NCI-H2227 (cell line): ENCODE data around the gene SLC35E4.
"Not testable (repeated sequence)": the region's sequence is repeated elsewhere in the genome, so short reads cannot be mapped to it uniquely, and the experiment has no call there.

Experiments used
- DNase-seq: peaks from one replicate; lab custom pipeline; 2025; ENCODE audit not compliant: unreplicated experiment; lab: John Stamatoyannopoulos, UW

SLC35E4 gene

DNA sequence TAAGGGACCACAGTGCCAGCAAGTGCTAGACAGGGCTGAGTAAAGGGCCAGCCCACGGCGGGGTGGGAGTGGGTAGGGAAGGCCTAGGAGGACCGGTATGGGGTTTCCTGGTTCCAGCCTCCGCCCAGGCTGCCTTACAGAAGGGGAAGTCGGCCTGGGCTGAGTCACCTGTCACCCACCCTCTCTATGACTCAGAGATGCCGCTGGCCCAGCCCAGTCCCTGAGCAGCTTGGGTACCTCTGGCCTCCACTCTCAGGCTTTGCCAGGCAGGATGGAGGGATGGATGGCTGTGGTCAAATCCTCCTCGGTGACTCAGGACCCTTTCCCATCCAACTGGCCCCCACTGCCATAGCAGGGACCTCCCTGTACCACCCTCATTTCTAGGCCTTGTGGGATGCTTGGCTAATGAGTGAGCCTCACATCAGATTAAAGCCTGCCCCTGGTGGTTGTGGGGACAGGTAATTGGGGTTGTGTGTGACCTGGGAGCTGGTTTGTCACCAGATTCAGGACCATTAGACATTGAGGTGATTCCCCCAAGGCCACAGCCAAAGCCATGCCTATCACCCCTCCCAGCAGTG lies 13.9 kb downstream of the SLC35E4 start:
- no peak for DNase-seq

DNA sequence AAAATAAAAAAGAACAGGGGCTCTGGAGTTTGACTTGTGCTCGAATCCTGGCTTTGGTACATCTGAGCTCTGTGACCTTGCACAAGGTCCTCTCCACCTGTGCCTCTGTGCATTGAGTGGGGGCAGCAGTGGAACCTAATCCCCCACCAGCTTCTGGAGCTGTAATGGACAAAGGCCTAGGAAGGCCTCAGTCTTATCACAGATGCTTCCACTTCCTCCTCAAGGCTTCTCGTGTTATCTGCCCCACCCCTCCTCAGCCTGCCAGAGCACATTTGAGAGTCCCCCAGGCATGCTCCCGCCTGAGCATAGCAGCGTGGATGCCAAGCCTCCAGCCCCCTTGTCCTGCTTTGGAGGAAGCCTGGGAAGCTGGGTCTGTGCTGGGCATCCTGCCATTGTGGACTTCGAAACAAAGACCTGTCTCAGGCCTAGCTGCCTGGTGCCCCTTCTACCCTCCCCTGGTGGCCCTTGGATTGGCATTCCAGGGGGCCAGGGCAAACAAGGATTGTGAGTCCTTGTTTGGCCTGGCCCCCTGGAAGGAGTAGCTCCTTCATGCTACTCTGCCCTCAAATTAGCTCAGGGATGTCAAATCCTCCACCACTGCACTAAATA lies 15.0 kb downstream of the SLC35E4 start:
- DNase-seq: no peak

DNA sequence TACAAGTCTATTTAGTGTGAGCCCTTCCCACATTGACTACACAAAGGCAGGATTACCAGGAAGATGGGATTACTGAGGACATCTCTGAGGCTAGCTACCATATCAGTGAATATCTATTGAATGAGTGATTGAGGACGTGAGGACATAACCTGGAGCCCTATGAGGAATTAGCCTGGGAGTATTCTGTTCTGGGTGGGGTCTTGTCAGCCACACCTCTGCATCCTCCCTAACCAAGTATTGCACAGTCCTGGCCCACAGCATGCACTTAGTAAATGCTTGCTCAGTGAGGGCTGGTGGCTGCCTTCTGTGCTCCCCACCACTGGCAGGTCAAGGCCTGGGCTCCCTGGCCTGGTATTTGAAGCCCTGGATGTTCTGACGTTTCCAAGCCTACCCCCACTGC lies 17.3 kb downstream of the SLC35E4 start:
- no peak for DNase-seq

DNA sequence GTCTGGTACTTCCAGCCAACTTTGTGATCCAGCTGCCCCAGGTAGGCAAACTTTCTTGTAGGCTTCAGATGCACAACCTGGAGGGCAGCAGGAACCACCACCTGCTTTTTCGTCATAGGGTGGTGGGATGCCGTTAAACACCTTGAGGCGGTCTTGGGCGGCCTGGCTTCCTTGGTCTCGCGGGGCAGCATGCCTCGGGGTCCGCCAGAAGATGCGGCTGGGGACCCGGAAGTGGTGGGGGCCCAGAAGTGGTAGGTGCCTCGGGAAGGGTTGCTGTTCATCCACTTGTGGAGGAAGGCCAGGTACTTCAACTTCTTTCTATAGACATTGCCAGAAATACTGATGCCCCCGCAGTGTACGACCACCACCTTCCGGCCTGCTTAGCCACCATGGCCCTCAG lies 18.8 kb downstream of the SLC35E4 start:
- DNase-seq: no peak

DNA sequence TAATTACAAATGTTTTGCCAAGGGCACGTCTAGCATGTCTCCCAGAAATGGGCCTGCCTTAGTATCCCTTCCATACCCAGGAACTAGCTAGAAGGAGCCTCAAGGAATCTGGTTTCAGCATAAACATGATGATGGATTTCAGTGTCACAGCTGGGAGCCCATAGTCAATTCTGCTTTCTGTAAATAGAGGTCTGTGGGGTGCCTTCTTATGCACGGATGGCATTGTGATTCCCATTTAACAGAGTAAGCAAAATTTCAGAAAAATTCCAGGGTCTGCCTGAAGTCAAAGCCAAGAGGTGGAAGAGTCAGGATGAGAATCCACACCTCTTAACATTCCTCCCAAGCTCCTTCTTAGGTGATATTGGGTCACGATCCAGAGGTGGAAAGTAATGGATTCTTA lies 20.0 kb downstream of the SLC35E4 start:
- no peak for DNase-seq

DNA sequence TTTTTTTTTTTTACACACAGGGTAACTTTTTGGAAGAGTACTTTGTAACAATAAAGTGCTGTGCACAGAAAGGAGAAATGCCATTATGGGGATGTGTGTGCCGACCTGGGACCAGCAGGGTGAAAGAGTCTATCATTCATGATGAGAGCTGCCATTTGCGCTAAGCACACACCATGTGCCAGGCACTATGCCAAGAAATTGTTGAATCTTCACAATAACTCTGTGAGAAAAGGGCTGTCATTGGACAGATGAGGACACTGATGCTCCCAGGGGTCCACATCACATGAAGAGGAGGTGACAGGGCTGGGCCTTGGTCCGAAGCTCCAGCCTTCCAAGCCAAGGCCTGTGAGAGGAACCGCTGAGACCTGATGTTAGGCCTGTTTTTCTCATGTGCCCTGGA lies 26.5 kb downstream of the SLC35E4 start:
- peak; percentile 20 for DNase-seq

DNA sequence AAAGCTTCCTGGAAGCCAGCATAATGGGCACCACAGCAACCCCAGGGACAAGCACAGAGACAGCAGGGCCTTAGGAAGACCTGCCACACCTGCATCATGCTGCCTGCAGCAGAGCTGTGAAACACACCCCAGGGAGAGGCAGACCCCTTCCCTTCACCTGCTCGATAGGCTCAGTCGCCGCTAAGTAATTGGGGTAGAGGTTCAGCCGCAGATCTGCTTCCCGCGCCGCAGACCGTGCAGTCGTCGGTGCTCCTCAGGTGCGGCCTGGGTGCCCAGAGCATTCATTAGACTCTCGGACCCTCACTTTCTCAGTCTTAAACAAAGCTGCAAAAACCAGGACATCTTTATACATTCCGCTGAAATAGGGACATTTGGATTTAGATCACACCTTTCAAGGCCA lies 29.2 kb downstream of the SLC35E4 start:
- no peak for DNase-seq

DNA sequence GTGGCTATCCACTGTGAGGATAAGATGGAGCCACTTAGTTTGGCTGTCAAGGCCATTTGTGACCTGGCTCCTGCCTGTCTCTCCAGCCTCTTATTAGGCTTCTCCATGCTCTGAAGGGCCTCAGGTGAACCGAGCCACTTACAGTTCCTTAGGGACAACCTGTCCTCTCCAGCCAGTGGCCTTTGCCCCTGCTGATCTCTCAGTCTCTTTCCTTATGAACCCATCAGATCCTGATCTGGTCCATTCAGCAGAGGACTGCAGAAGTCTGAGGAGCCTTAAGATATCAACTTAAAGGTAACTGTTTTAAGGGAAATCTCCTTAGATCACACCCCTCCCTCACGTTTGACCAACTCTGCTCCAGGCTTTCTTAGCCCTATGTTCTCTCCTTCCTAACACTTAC lies 29.7 kb downstream of the SLC35E4 start:
- DNase-seq: no peak

DNA sequence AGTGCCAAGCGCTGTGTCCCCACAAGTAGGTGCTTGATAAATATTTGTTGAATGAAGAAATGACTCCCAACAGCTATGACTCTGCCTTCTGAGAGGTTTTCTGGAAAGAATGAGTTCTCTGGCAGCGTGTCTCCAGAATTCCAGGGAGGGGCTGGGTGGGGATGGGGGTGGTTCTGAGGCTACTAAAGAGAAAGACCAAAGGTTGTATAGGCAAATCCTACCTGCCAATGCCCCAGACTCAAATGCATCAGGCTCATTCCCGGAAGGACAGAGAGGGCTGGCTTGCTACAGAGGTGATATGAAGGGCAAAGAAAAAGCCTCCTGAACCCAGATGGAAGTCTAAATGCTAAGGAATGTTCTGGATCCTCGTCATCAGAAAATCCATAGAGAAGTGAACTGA lies 30.2 kb downstream of the SLC35E4 start:
- DNase-seq: no peak

DNA sequence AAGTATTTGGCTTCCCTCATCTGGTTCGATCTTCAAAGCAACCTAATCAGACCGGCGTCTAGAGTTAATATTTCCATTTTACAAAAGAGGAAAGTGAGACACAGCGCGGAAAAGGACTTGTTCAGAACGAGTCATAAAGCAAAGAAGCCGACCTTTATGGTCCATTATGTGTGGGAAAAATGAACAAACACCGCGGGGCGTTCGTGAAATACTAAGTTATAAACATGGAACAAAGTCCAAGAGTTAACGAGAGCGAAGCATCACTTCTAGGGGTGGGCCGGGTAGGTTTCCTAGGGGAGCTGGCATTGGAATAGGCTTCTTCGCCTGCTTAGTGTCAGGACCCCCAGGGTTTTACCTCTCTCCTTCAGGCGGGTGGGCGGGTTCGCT lies 31.5 kb downstream of the SLC35E4 start:
- DNase-seq: no peak

DNA sequence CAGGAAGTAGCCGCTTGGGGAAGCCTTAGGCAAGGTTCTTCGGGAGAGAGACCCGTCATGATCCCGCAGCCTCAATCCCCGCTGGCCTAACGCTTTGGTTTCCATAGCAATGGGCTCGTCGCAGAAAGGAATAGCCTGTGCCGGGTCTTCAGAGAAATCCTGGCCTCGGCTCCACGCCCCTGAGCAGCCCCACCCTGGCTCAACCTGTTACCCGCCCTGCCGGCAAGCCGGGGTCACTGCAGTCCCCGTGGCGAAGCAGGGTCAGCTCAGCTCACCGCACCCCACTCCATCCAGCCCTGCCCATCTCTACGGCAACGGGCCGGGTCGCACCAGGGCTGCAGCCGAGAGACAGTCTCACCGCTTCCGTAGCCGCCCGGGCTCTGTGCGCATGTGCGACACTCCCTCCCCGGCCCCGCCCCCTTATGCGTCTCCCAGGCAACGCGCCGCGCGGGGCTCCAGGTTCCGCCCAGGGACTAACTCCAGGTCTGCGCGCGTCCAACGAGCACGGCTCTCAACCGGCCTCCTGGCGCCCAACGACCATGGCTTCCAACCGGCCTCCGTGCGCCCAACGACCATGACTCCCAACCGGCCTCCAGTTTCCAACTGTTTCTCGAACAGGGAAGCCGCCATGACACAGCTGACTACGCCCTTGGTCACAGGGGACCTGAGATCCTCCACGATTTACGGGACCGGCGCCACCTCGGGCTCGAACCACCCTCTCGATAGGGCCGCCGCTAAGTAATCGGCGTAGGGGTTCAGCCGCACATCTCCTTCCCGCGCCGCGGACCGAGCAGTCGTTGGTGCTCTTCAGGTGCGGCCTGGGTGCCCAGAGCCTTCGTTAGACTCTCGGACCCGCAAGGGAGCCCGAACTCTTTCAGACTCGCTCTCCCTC lies 32.2 kb downstream of the SLC35E4 start, which contains the start of gene DUSP18:
TSS of gene DUSP18 (minus strand) at position 382 of the 892 bp plus-strand sequence. CDS start 3,872 bp downstream, outside the sequence.
- DNase-seq: peak; percentile 93

DNA sequence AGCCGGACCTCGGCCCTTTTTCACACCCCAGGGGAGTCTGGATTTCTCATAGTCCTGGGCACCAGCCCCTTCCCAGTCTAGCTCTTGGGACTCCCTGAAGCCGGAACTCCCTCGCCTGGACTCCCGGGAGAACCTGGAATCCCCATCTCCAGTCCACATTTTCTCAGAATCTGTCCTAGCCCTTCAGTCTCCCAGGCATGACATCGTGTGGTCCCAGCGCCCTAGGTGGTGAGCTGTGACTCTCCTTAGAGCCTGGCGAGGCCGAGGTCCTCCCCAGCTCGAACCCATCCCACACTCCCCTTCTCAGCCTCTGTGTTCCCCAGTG lies 32.8 kb downstream of the SLC35E4 start:
- DNase-seq: peak; percentile 50

DNA sequence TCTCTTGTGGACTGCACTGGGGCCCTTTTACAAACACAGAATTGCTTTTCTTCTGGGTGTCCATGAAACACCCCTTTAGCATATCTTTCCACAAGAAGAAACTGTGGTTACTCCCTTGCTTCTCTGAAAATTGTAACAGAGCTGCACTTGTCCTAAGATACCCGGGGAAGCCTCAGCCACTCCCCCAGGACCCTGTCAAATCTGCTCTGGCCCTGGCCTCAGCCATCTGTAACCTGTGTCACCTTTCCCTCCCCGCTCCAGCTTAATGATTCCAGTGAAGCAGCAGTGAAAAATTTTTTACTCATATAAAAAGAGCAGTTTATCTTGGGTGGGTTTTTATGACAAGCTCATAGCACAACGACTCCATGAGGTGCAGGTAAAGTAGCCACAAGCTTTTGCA lies 35.5 kb downstream of the SLC35E4 start:
- no peak for DNase-seq

DNA sequence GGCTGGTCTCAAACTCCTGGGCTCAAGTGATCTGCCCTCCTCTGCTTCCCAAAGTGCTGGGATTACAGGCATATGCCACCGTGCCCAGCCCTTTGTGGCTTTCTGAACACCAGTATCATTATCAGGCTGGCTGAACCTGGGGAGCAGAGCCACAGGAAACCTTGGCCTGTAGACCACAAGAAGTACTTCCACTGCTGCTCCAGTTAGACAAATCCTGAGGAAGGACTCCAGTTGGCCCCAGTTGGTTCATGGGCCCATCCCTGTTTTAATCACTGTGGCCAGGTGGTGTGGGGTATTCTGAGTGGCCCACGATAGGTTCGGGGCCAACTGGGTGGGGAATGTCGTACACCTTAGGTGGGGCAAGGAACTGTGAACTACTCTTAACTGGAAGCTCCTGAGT lies 37.6 kb downstream of the SLC35E4 start:
- DNase-seq: no peak

DNA sequence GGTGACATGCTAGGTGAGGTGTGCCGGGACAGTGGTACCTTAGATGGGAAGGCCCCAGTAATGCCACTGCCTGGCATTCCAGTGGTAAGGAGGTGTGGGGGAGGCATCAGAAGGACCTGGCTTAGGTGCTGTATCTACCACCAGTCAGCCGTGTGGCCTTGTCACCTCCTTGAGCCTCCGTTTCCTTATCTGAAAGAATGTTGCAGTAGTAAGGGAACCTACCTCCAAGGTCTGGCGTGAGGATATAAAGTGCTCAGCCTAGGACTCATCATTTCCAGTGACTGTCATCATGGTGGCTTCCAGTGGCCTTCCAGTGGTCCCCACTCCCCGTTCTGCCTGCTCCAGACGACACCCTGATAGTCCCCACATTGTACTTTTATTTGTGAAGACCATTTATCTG lies 38.9 kb downstream of the SLC35E4 start:
- DNase-seq: no peak

DNA sequence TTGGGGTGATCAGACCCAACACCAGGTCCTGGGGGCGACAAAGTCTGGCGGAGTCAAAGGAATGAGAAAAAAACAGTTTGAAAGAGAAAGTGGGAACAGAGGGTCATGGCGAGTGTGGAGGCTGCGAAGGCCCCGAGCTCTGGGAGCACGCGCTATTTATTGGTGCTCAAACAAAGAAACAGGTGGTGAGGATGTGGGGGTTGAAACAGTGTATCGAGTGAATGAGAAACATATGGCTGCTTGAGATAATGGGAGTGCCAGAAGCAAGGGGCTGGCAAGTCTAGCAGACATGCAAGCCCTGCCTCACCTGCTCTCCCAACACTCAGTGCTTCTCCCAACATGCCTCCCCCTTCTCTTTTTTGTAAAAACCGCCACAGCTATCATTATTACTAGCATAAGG lies 39.9 kb downstream of the SLC35E4 start:
- DNase-seq: peak; percentile 73

DNA sequence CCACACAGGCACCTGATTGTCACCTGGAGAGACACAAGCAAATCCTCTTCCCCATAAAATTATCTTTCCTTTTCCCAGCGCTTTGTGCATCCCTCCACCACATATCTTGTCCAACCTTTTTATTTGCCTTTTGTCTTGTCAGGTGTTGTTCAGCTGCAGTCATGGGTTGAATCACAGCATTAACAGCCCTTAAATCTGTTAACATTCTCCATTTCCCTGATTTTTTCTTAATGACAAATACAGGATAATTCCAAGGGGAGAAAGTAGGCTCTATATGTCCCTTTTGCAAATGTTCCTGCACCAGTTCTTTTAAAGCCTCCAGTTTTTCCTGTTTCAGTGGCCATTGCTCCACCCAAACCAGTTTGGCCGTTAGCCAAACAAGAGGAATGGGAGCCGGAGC lies 41.0 kb downstream of the SLC35E4 start:
- DNase-seq: not testable (repeated sequence)

DNA sequence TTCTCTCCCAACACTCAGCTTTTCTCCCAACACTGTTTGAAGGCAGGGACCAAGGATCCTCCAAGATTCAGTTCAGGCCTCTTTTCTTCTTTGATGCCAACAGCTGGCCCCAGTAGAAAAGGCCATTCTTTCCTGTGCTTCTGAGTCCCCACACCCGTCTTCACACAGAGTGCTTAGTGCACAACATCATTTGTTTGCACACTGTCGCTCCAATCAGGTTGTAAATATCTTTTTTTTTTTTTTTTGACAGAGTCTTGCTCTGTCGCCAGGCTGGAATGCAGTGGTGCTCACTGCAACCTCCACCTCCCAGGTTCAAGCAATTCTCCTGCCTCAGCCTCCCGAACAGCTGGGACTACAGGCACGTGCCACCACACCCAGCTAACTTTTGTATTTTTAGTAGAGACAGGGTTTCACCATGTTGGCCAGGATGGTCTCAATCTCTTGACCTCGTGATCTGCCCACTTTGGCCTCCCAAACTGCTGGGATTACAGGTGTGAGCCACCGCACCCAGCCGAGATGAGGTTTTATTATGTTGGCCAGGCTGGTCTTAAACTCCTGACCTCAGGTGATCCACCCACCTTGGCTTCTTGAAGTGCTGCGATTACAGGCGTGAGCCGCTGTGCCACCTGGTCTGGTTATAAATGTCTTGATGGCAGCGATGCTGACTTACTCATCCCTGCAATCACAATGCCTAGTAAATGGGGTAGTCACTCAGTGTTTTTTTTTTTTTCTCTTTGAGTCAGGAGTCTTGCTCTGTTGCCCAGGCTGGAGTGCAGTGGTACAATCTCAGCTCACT lies 44.5 kb downstream of the SLC35E4 start:
- not testable (repeated sequence) for DNase-seq

DNA sequence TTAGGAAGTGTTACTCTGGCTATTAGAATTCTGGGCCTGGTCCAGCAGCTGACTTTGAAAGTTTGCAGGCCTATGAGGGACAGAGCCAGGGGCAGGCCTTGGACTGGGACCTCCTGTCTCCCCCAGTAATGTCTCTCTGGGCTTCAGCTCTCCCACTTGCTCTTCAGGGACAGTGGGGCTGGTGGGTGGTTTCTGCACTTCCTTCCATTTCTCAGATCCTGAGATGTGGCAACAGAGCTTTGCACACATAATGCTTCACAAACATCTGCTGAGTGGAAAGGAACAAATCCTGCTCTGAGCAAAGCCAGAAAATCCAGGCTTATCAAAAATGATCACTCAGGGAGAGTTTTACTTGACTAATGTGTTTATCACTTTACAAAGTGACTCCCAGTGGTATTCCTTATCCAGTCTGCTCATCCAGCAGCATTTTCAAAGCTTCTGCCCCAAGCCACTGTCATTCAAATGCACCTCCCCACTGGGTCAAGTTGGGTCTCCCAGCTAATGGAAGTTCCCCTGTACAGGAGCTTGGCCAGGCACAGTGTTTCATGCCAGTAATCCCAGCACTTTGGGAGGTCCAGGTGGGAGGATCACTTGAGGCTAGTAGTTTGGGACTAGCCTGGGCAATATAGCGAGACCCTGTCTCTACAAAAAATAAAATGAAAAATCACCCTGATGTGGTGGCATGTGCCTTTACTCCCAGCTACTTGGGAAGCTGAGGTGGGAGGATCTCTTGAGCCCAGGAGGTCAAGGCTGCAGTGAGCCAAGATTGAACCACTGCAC lies 45.6 kb downstream of the SLC35E4 start:
- no peak for DNase-seq

DNA sequence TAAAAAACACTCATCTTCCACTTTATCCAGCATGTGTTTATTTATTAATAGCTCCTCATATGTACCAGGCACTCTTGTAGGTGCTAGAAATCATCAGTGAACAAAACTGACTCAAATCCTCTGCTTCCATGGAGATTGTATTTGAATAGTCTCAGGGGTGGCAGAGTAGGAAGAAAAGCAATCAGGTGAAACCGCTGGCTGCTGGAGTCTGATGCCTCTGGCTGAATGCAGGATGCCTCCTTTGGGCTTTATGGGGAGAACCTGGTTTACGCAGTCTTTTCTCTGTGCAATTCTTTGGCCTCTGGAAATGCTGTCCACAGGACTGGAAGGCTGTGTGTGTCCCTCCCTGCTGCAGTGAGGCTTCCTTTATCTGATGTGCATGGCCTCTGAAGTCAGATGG lies 46.2 kb downstream of the SLC35E4 start:
- DNase-seq: no peak

DNA sequence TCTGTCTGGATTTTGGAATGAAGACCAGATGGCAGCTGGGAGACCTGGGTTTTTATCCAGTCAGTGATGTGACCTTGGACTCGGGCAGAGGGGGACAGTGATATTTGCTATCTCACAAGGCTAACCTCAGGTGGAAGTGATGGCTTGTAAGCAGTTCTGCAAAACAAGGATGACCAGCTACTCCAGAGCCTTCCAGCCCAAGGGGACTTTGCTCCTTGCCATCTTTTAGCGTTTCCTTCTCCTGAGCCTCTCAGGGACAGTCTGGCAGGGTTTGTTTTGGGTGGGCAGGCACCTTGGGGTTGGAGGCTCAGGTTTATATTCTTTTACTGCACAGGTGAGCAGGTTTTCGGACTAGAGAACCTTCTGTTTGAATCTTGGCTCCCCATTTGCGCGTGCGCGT lies 49.6 kb downstream of the SLC35E4 start:
- no peak for DNase-seq
